H9 (cell line): Measurements from ENCODE around the gene STARD8. TPM values are rescaled to one million over a fixed set of nuclear protein-coding genes. Genes with fewer than 3 reads are reported as not detected.

Experiments
- DNase-seq: peaks from one replicate; pipeline ENCODE4 v3.0.0-alpha.2; 2017
- H2AFZ ChIP-seq: one replicate; pipeline ENCODE4 v1.6.1; 2013; ENCODE audit warnings: mild to moderate bottlenecking, low read length, control low read depth, moderate library complexity
- H2AK5ac ChIP-seq: 2 replicates; pipeline ENCODE4 v1.6.1; 2013; ENCODE audit warnings: low read length, control low read depth, mixed read lengths; ENCODE audit not compliant: insufficient read length
- H2BK120ac ChIP-seq: one replicate; pipeline ENCODE4 v1.6.1; 2013; ENCODE audit warnings: low read depth, mild to moderate bottlenecking, low read length, control low read depth, inconsistent platforms; ENCODE audit not compliant: poor library complexity, severe bottlenecking
- H2BK12ac ChIP-seq: 2 replicates; pipeline ENCODE4 v1.6.1; 2013; ENCODE audit warnings: low read length, control low read depth, mixed read lengths, low read depth; ENCODE audit not compliant: insufficient read length
- H2BK15ac ChIP-seq: 2 replicates; pipeline ENCODE4 v1.6.1; 2013; ENCODE audit warnings: low read depth, low read length, control low read depth
- H2BK20ac ChIP-seq: one replicate; pipeline ENCODE4 v1.6.1; 2013; ENCODE audit warnings: low read depth, mild to moderate bottlenecking, low read length, control low read depth, inconsistent platforms; ENCODE audit not compliant: poor library complexity, severe bottlenecking
- H2BK5ac ChIP-seq: 2 replicates; pipeline ENCODE4 v1.6.1; 2013; ENCODE audit warnings: low read length, control low read depth, mixed read lengths; ENCODE audit not compliant: insufficient read length
- H3K14ac ChIP-seq: 2 replicates; pipeline ENCODE4 v1.6.1; 2013; ENCODE audit warnings: low read length, control low read depth; ENCODE audit not compliant: insufficient read depth
- H3K18ac ChIP-seq: 2 replicates; pipeline ENCODE4 v1.6.1; 2013; ENCODE audit warnings: low read depth, mild to moderate bottlenecking, mixed read lengths, low read length, control low read depth; ENCODE audit not compliant: insufficient read length
- H3K23ac ChIP-seq: 2 replicates; pipeline ENCODE4 v1.6.1; 2013; ENCODE audit warnings: low read length, control low read depth, mixed read lengths, low read depth; ENCODE audit not compliant: insufficient read length
- H3K23me2 ChIP-seq: 2 replicates; pipeline ENCODE4 v1.6.1; 2013; ENCODE audit warnings: low read depth, mild to moderate bottlenecking, mixed read lengths, low read length, control low read depth; ENCODE audit not compliant: insufficient read length, poor library complexity, severe bottlenecking
- H3K27ac ChIP-seq: 2 replicates; pipeline ENCODE4 v1.5.1; 2013; ENCODE audit warnings: low read length, control low read depth, mixed read lengths, low read depth; ENCODE audit not compliant: insufficient read length
- H3K27me3 ChIP-seq: 2 replicates; pipeline ENCODE4 v1.6.1; 2013; ENCODE audit warnings: low read length, control low read depth, inconsistent platforms; ENCODE audit not compliant: insufficient read depth
- H3K4ac ChIP-seq: 2 replicates; pipeline ENCODE4 v1.6.1; 2013; ENCODE audit warnings: low read depth, mild to moderate bottlenecking, control low read depth, inconsistent platforms, low read length, moderate library complexity
- H3K4me1 ChIP-seq: 2 replicates; pipeline ENCODE4 v1.6.1; 2013; ENCODE audit warnings: low read length, control low read depth, inconsistent platforms; ENCODE audit not compliant: insufficient read depth
- H3K4me2 ChIP-seq: 2 replicates; pipeline ENCODE4 v1.6.1; 2013; ENCODE audit warnings: low read length, control low read depth, mixed read lengths; ENCODE audit not compliant: insufficient read length, insufficient read depth
- H3K56ac ChIP-seq: 2 replicates; pipeline ENCODE4 v1.6.1; 2013; ENCODE audit warnings: low read depth, mild to moderate bottlenecking, mixed read lengths, low read length, control low read depth; ENCODE audit not compliant: insufficient read length
- H3K79me1 ChIP-seq: 2 replicates; pipeline ENCODE4 v1.6.1; 2013; ENCODE audit warnings: low read depth, mild to moderate bottlenecking, moderate library complexity, low read length, control low read depth, inconsistent platforms; ENCODE audit not compliant: insufficient read depth, poor library complexity, severe bottlenecking
- H3K79me2 ChIP-seq: 2 replicates; pipeline ENCODE4 v1.6.1; 2013; ENCODE audit warnings: low read length, control low read depth, inconsistent platforms; ENCODE audit not compliant: insufficient read depth
- H3K9ac ChIP-seq: 2 replicates; pipeline ENCODE4 v1.6.1; 2013; ENCODE audit warnings: low read length, control low read depth, mixed read lengths; ENCODE audit not compliant: insufficient read length; ENCODE audit errors: extremely low read depth
- H3K9me3 ChIP-seq: one replicate; pipeline ENCODE4 v1.6.1; 2013; ENCODE audit warnings: low read depth, low read length, inconsistent platforms; ENCODE audit not compliant: control insufficient read depth
- H3T11ph ChIP-seq: one replicate; pipeline ENCODE4 v1.6.1; 2013; ENCODE audit warnings: mild to moderate bottlenecking, low read length, control low read depth, inconsistent platforms
- H4K20me1 ChIP-seq: one replicate; pipeline ENCODE4 v1.6.1; 2013; ENCODE audit not compliant: control insufficient read depth, insufficient read length, insufficient read depth
- H4K5ac ChIP-seq: 2 replicates; pipeline ENCODE4 v1.6.1; 2013; ENCODE audit warnings: low read depth, mild to moderate bottlenecking, mixed read lengths, low read length, control low read depth; ENCODE audit not compliant: insufficient read length
- H4K8ac ChIP-seq: replicated peaks from 2 replicates; pipeline ENCODE4 v1.6.1; 2013; ENCODE audit warnings: low read length, control low read depth, mixed read lengths, low read depth; ENCODE audit not compliant: insufficient read length
- H4K91ac ChIP-seq: 2 replicates; pipeline ENCODE4 v1.6.1; 2013; ENCODE audit warnings: low read depth, mild to moderate bottlenecking, moderate library complexity, mixed read lengths, low read length, control low read depth; ENCODE audit not compliant: insufficient read length
- H3K27ac Mint-ChIP-seq, 3 experiments: 2 replicates in 2 of 3; 3 replicates in 1 of 3; pipeline ENCODE4 v1.8.0; 2020 to 2021; ENCODE audit warnings: mixed read lengths in 3 of 3, mild to moderate bottlenecking in 1 of 3, moderate library complexity in 1 of 3
- H3K27me3 Mint-ChIP-seq: 2 replicates; pipeline ENCODE4 v1.8.0; 2021; ENCODE audit warnings: low read depth, mild to moderate bottlenecking, moderate library complexity, mixed read lengths
- H3K36me3 Mint-ChIP-seq, 3 experiments: 2 replicates in 2 of 3; 3 replicates in 1 of 3; pipeline ENCODE4 v1.8.0; 2020 to 2021; ENCODE audit warnings: low read depth in 3 of 3, mixed read lengths in 3 of 3; ENCODE audit not compliant: insufficient read depth in 1 of 3
- H3K4me1 Mint-ChIP-seq, 2 experiments: 2 replicates each; pipeline ENCODE4 v1.8.0; 2020; ENCODE audit warnings: mixed read lengths in 2 of 2
- H3K4me3 Mint-ChIP-seq, 2 experiments: 2 replicates in 1 of 2; 3 replicates in 1 of 2; pipeline ENCODE4 v1.8.0; 2020 to 2021; ENCODE audit warnings: mild to moderate bottlenecking in 2 of 2, mixed read lengths in 2 of 2, moderate library complexity in 1 of 2
- H3K9me3 Mint-ChIP-seq, 2 experiments: 2 replicates in 1 of 2; 3 replicates in 1 of 2; pipeline ENCODE4 v1.8.0; 2020; ENCODE audit warnings: mild to moderate bottlenecking in 2 of 2, mixed read lengths in 2 of 2, moderate library complexity in 1 of 2
- CTCF ChIP-seq: fragments of 200-600 bp; sonication (generic); conservative IDR thresholded peaks from 3 replicates; pipeline ENCODE4 v1.8.0; 2021; ENCODE audit warnings: antibody characterized with exemption, mild to moderate bottlenecking
- total RNA-seq: library from RNA; stranded (reverse); gene quantifications from 2 replicates; pipeline ENCODE4 v1.2.1, GENCODE V29; 2021

Gene STARD8
- total RNA-seq, 1 experiment from 2014 or later: 0.52 TPM

GRCh38 chrX:68762766-68763165 lies 115.3 kb downstream of the STARD8 start:
- Histone ChIP-seq H3K79me2 (no peaks in the 10 kb centered on the region), H3K27ac (no peak overlapping the region), H2BK15ac (no peak overlapping the region), H2AK5ac (no peak overlapping the region), H4K20me1 (no peaks in the 10 kb centered on the region), H3K79me1 (no peaks in the 10 kb centered on the region), H2AFZ (no peak overlapping the region), H3K56ac (no peak overlapping the region), H3K18ac (no peak overlapping the region), H3K4me2 (no peak overlapping the region), H3T11ph (no peak overlapping the region), H4K8ac (no peak overlapping the region), H3K4ac (no peak overlapping the region), H3K9ac (no peak overlapping the region), H3K14ac (no peak overlapping the region), H3K9me3 (peaks cover 27% of the 10 kb centered on the region), H2BK120ac (no peak overlapping the region), H3K27me3 (no peaks in the 10 kb centered on the region), H3K23me2 (no peaks in the 10 kb centered on the region), H3K4me1 (no peaks in the 10 kb centered on the region), H3K23ac (no peak overlapping the region), H2BK12ac (no peak overlapping the region), H2BK20ac (no peak overlapping the region), H4K5ac (no peak overlapping the region), H4K91ac (no peak overlapping the region), H2BK5ac (no peak overlapping the region)
- peaks cover 73% of the 10 kb centered on the region in 2 experiments for H3K9me3 Mint-ChIP-seq
- no peak overlapping the region for H3K4me3 Mint-ChIP-seq
- H3K27ac Mint-ChIP-seq: no peak overlapping the region
- H3K4me1 Mint-ChIP-seq: no peaks in the 10 kb centered on the region
- no peak for DNase-seq
- peaks cover 0 to 2% (median 2%) of the 10 kb centered on the region in 3 experiments; a peak in 2 of 7 replicates for H3K36me3 Mint-ChIP-seq
- no peak for TF ChIP-seq CTCF
- H3K27me3 Mint-ChIP-seq: peaks cover 23% of the 10 kb centered on the region
